Fibroblast of the aortic adventitia (primary cell): ENCODE results near the gene VCP. TPM values are rescaled to one million over a fixed set of nuclear protein-coding genes. Genes with fewer than 3 reads are reported as not detected.
"Not testable (repeated sequence)": the region's sequence is repeated elsewhere in the genome, so short reads cannot be mapped to it uniquely, and the experiment has no call there.

Experiments used
- DNase-seq: peaks from one replicate; pipeline ENCODE4 v3.0.0-alpha.2; 2010; ENCODE audit warnings: low read depth
- H3K4me3 ChIP-seq: 2 replicates; pipeline ENCODE4 v1.5.1; 2011; ENCODE audit warnings: low read depth, mild to moderate bottlenecking, control low read depth, low read length, moderate library complexity
- CTCF ChIP-seq: IDR thresholded peaks from 2 replicates; pipeline ENCODE4 v1.5.1; 2011; ENCODE audit warnings: mild to moderate bottlenecking, low read length, control low read depth, inconsistent platforms; ENCODE audit not compliant: insufficient read depth
- small RNA-seq: library from RNA; depleted of rRNA; stranded (forward); fragments of <200 nt; gene quantifications from one replicate; pipeline ENCODE3, GENCODE V24; 2012
- total RNA-seq: library from RNA; depleted of rRNA; stranded (reverse); fragments of >200 nt; gene quantifications from 2 replicates; pipeline ENCODE4 v1.2.3, GENCODE V29; 2012; ENCODE audit warnings: low replicate concordance

The VCP gene
- total RNA-seq, 1 donor = 203 TPM

GRCh38 chr9:35027374-35027773 is 45.1 kb downstream of the VCP start:
- no peak overlapping the region for H3K4me3 ChIP-seq
- DNase-seq = no peak
- no peak for TF ChIP-seq CTCF

GRCh38 chr9:35026671-35027070 is 45.8 kb downstream of the VCP start:
- H3K4me3 ChIP-seq = no peak overlapping the region
- DNase-seq = peak; percentile 23
- TF ChIP-seq CTCF = no peak

- H3K4me3 ChIP-seq, DNase-seq: not testable (repeated sequence)
Measured at GRCh38 chr9:35023443-35023842, 49.0 kb downstream of the VCP start.

- no peak for TF ChIP-seq CTCF
- no peak for DNase-seq
- no peak overlapping the region for H3K4me3 ChIP-seq
Measured at GRCh38 chr9:35014517-35014916, 57.9 kb downstream of the VCP start.

- no peak for DNase-seq
- TF ChIP-seq CTCF = no peak
- H3K4me3 ChIP-seq = no peak overlapping the region
Measured at GRCh38 chr9:35010351-35010958, 62.0 kb downstream of the VCP start.

Small RNA genes lying within 50 kb of the gene (small RNA-seq; reads per million reads assigned to genes)
- gene RN7SL338P = not detected

Other genes with a start within 250 kb of the VCP start
- under 0.01 and 0.16 TPM in 2 replicates for gene PHF24, start 114.3 kb downstream of the VCP start, total RNA-seq
- gene DNAJB5, start 82.9 kb downstream of the VCP start, total RNA-seq = 6.9 and 9.6 TPM in 2 replicates
- gene FANCG, start 7.3 kb upstream of the VCP start, total RNA-seq = 16.2 and 32.2 TPM in 2 replicates
- gene PIGO, start 24.0 kb upstream of the VCP start, total RNA-seq = 8.9 and 12.1 TPM in 2 replicates
- 65.3 and 109 TPM in 2 replicates for gene STOML2, start 30.5 kb upstream of the VCP start, total RNA-seq
- 14.1 and 22.1 TPM in 2 replicates for gene ATOSB, start 43.2 kb upstream of the VCP start, total RNA-seq
- gene UNC13B, start 89.4 kb upstream of the VCP start, total RNA-seq = 10.1 and 32.6 TPM in 2 replicates